IMR-90 (cell line): ENCODE results near the gene COL24A1. TPM values are rescaled to one million over a fixed set of nuclear protein-coding genes. Genes with fewer than 3 reads are reported as not detected.

ENCODE experiments used
- ATAC-seq: fragments of 200-7000 bp; cut with Tn5 transposase; 2 replicates; pipeline ENCODE4 v1.9.1; 2020; ENCODE audit warnings: low read depth, mild to moderate bottlenecking, moderate library complexity
- BruUV-seq: library from RNA; stranded (reverse); fragments of 400-500 nt; replicated peaks from 2 replicates; lab custom pipeline; 2021; lab: Mats Ljungman, UMichigan
- CTCF ChIA-PET: fragments of 300-600 bp; formaldehyde crosslinking; extraction: SDS; loops from one replicate; lab custom pipeline; 2021; ENCODE audit warnings: antibody characterized with exemption; lab: Yijun Ruan, JAX
- POLR2A ChIA-PET: fragments of 300-600 bp; sonication (Branson Sonifier 250); formaldehyde crosslinking; loops from one replicate; lab custom pipeline; 2022; ENCODE audit warnings: antibody characterized with exemption; ENCODE audit not compliant: unreplicated experiment; lab: Charles Lee
- DNase-seq: peaks from one replicate; pipeline ENCODE4 v3.0.0; 2013
- H2AFZ ChIP-seq: replicated peaks from 2 replicates; pipeline ENCODE3; 2013; ENCODE audit warnings: low read length, mild to moderate bottlenecking; ENCODE audit not compliant: poor library complexity
- H2AK5ac ChIP-seq: 2 replicates; pipeline ENCODE4 v1.6.1; 2013; ENCODE audit warnings: low read depth, low read length, inconsistent platforms
- H2AK9ac ChIP-seq: replicated peaks from 2 replicates; pipeline ENCODE3; 2013; ENCODE audit warnings: mild to moderate bottlenecking, low read depth, low read length, moderate library complexity; ENCODE audit not compliant: poor library complexity
- H2BK120ac ChIP-seq: 2 replicates; pipeline ENCODE4 v1.6.1; 2013; ENCODE audit warnings: low read depth, low read length, inconsistent platforms
- H2BK15ac ChIP-seq: 3 replicates; pipeline ENCODE4 v1.6.1; 2013; ENCODE audit warnings: low read depth, low read length, inconsistent platforms
- H2BK20ac ChIP-seq: 2 replicates; pipeline ENCODE4 v1.6.1; 2013; ENCODE audit warnings: low read depth, mild to moderate bottlenecking, inconsistent platforms, low read length, moderate library complexity
- H2BK5ac ChIP-seq: 2 replicates; pipeline ENCODE4 v1.6.1; 2013; ENCODE audit warnings: mild to moderate bottlenecking, low read depth, low read length, inconsistent platforms; ENCODE audit not compliant: poor library complexity, severe bottlenecking
- H3K14ac ChIP-seq: replicated peaks from 2 replicates; pipeline ENCODE4 v1.6.1; 2013; ENCODE audit warnings: low read depth, low read length, inconsistent platforms
- H3K18ac ChIP-seq: 2 replicates; pipeline ENCODE4 v1.6.1; 2013; ENCODE audit warnings: low read depth, low read length, control low read depth
- H3K23ac ChIP-seq: 2 replicates; pipeline ENCODE4 v1.6.1; 2013; ENCODE audit warnings: low read depth, low read length, inconsistent platforms
- H3K27ac ChIP-seq: 2 replicates; pipeline ENCODE4 v1.5.1; 2013; ENCODE audit warnings: mild to moderate bottlenecking, control low read depth, low read length; ENCODE audit not compliant: insufficient read depth
- H3K27me3 ChIP-seq: 2 replicates; pipeline ENCODE4 v1.6.1; 2013; ENCODE audit warnings: low read length; ENCODE audit not compliant: control insufficient read depth, insufficient read depth
- H3K36me3 ChIP-seq: 2 replicates; pipeline ENCODE4 v1.6.1; 2013; ENCODE audit warnings: low read length, mixed read lengths; ENCODE audit not compliant: control insufficient read depth, insufficient read depth
- H3K4ac ChIP-seq: 2 replicates; pipeline ENCODE4 v1.6.1; 2013; ENCODE audit warnings: low read depth, low read length, inconsistent platforms
- H3K4me1 ChIP-seq: 2 replicates; pipeline ENCODE4 v1.6.1; 2013; ENCODE audit warnings: low read length, mixed read lengths; ENCODE audit not compliant: control insufficient read depth, insufficient read depth
- H3K4me2 ChIP-seq: 2 replicates; pipeline ENCODE4 v1.6.1; 2013; ENCODE audit warnings: low read depth, mild to moderate bottlenecking, control low read depth, low read length, moderate library complexity
- H3K4me3 ChIP-seq: 2 replicates; pipeline ENCODE4 v1.5.1; 2013; ENCODE audit warnings: low read depth, mild to moderate bottlenecking, control low read depth, low read length, moderate library complexity; ENCODE audit not compliant: insufficient read depth
- H3K56ac ChIP-seq: 2 replicates; pipeline ENCODE4 v1.6.1; 2013; ENCODE audit warnings: low read length, inconsistent platforms; ENCODE audit not compliant: insufficient read depth; ENCODE audit errors: extremely low read depth
- H3K79me1 ChIP-seq, 2 experiments: 2 replicates each; pipeline ENCODE4 v1.6.1; 2013; ENCODE audit warnings: low read length in 2 of 2, inconsistent platforms in 1 of 2, low read depth in 1 of 2
- H3K9ac ChIP-seq: 2 replicates; pipeline ENCODE4 v1.6.1; 2013; ENCODE audit warnings: low read depth, low read length, control low read depth
- H3K9me1 ChIP-seq: 2 replicates; pipeline ENCODE4 v1.6.1; 2013; ENCODE audit warnings: low read length, inconsistent platforms; ENCODE audit not compliant: insufficient read depth
- H3K9me3 ChIP-seq: 2 replicates; pipeline ENCODE4 v1.6.1; 2013; ENCODE audit warnings: low read length; ENCODE audit not compliant: control insufficient read depth, insufficient read depth
- H4K20me1 ChIP-seq: 2 replicates; pipeline ENCODE4 v1.6.1; 2013; ENCODE audit warnings: low read length, inconsistent platforms; ENCODE audit not compliant: insufficient read depth
- H4K5ac ChIP-seq: 2 replicates; pipeline ENCODE4 v1.6.1; 2013; ENCODE audit warnings: mild to moderate bottlenecking, low read depth, low read length, control low read depth
- H4K8ac ChIP-seq, 2 experiments: 2 replicates each; pipeline ENCODE4 v1.6.1; 2013; ENCODE audit warnings: low read depth in 2 of 2, low read length in 2 of 2, control low read depth in 1 of 2, inconsistent platforms in 1 of 2
- H4K91ac ChIP-seq: 2 replicates; pipeline ENCODE4 v1.6.1; 2013; ENCODE audit warnings: low read depth, low read length, inconsistent platforms; ENCODE audit not compliant: insufficient read depth
- BHLHE40 ChIP-seq: fragments of 150-350 bp; IDR thresholded peaks from 2 replicates; pipeline ENCODE4 v1.6.1; 2016; ENCODE audit warnings: mild to moderate bottlenecking, low read depth, low read length
- CEBPB ChIP-seq: IDR thresholded peaks from 2 replicates; pipeline ENCODE4 v1.6.1; 2012; ENCODE audit warnings: low read depth, low read length, improper control_type of control experiment
- CHD1 ChIP-seq: IDR thresholded peaks from 2 replicates; pipeline ENCODE4 v1.6.1; 2012; ENCODE audit warnings: low read depth, low read length, improper control_type of control experiment
- CTCF ChIP-seq: conservative IDR thresholded peaks from 2 replicates; pipeline ENCODE4 v1.5.1; 2012; ENCODE audit warnings: mild to moderate bottlenecking, low read depth, low read length, improper control_type of control experiment
- ELK1 ChIP-seq: fragments of 150-350 bp; IDR thresholded peaks from 2 replicates; pipeline ENCODE4 v1.6.1; 2016; ENCODE audit warnings: low read depth, mild to moderate bottlenecking, low read length, moderate library complexity, borderline replicate concordance
- FOS ChIP-seq: fragments of 150-350 bp; IDR thresholded peaks from 2 replicates; pipeline ENCODE4 v1.6.1; 2016; ENCODE audit warnings: low read depth, low read length
- MAFK ChIP-seq: IDR thresholded peaks from 2 replicates; pipeline ENCODE4 v1.6.1; 2012; ENCODE audit warnings: low read depth, low read length, improper control_type of control experiment
- MAZ ChIP-seq: IDR thresholded peaks from 2 replicates; pipeline ENCODE4 v1.6.1; 2012; ENCODE audit warnings: low read depth, mild to moderate bottlenecking, low read length, improper control_type of control experiment, moderate library complexity, borderline replicate concordance
- MXI1 ChIP-seq: IDR thresholded peaks from 2 replicates; pipeline ENCODE4 v1.6.1; 2012; ENCODE audit warnings: low read depth, mild to moderate bottlenecking, low read length, moderate library complexity, borderline replicate concordance
- NFE2L2 ChIP-seq: fragments of 150-350 bp; IDR thresholded peaks from 2 replicates; pipeline ENCODE4 v1.6.1; 2016; ENCODE audit warnings: low read depth, mild to moderate bottlenecking, low read length
- POLR2A ChIP-seq: IDR thresholded peaks from 2 replicates; pipeline ENCODE4 v1.6.1; 2012; ENCODE audit warnings: mild to moderate bottlenecking, low read depth, low read length
- RAD21 ChIP-seq: IDR thresholded peaks from 2 replicates; pipeline ENCODE4 v1.6.1; 2012; ENCODE audit warnings: low read length, improper control_type of control experiment
- RFX5 ChIP-seq: IDR thresholded peaks from 2 replicates; pipeline ENCODE4 v1.8.0; 2012; ENCODE audit warnings: low read depth, mild to moderate bottlenecking, low read length, moderate library complexity
- SMC3 ChIP-seq: fragments of 150-350 bp; IDR thresholded peaks from 2 replicates; pipeline ENCODE4 v1.6.1; 2016; ENCODE audit warnings: low read depth, mild to moderate bottlenecking, antibody characterized with exemption, low read length, moderate library complexity
- USF2 ChIP-seq: fragments of 150-350 bp; IDR thresholded peaks from 2 replicates; pipeline ENCODE4 v1.6.1; 2017; ENCODE audit warnings: mild to moderate bottlenecking, antibody characterized with exemption, low read length, low read depth
- WGBS, 2 experiments: methylation state at CpG; one replicate each; pipeline versions ENCODE4 v1.1.5 to v1.1.7; 2013; ENCODE audit warnings: missing lambda C conversion rate in 2 of 2; ENCODE audit not compliant: insufficient read length in 1 of 2; ENCODE audit errors: extremely low coverage in 2 of 2; 5-methylcytosine and 5-hydroxymethylcytosine counted together
- dilution Hi-C: fragments of 300-500 bp; cut with HindIII; formaldehyde crosslinking; loops from one replicate; pipeline ENCODE4 v1.14.3; 2018; ENCODE audit warnings: low sequenced_read_pairs; ENCODE audit not compliant: unreplicated experiment
- in situ Hi-C: fragments of 300-500 bp; cut with MboI; formaldehyde crosslinking; loops from 3 replicates; pipeline ENCODE4 v1.14.3; 2019; ENCODE audit warnings: low sequenced_read_pairs, inconsistent platforms, mixed read lengths
- intact Hi-C: fragments of 100-400 bp; cut with micrococcal nuclease; formaldehyde crosslinking; loops from 2 replicates; pipeline ENCODE4 v1.10.0; 2022
- polyA plus RNA-seq, 3 experiments: library from polyadenylated mRNA; depleted of rRNA; stranded (reverse); fragments of >200 nt; gene quantifications; 2 replicates each; pipeline ENCODE4 v1.2.3, GENCODE V29; 2012; ENCODE audit warnings: low replicate concordance in 1 of 3
- total RNA-seq: library from RNA; depleted of rRNA; stranded (reverse); fragments of >200 nt; gene quantifications from 2 replicates; pipeline ENCODE4 v1.2.3, GENCODE V29; 2012

Gene COL24A1
- total and polyA plus RNA-seq, 2 of the 4 experiments (the other 2 are of a cell fraction): 1.4 to 2.2 TPM

GRCh38 chr1:86061551-86061990, 95.0 kb downstream of the COL24A1 start:
- Histone ChIP-seq H3K27me3 (no peaks in the 10 kb centered on the region), H3K4me3 (no peak overlapping the region), H3K14ac (no peak overlapping the region), H2BK20ac (no peak overlapping the region), H4K5ac (no peak overlapping the region), H2AK9ac (no peak overlapping the region), H3K9ac (no peak overlapping the region), H3K9me1 (peaks cover 3% of the 10 kb centered on the region; the same call in 1 of the 2 replicates), H3K18ac (no peak overlapping the region), H3K23ac (no peak overlapping the region), H4K91ac (no peak overlapping the region), H2BK15ac (no peak overlapping the region), H4K8ac (no peak overlapping the region), H2AK5ac (no peak overlapping the region), H3K79me1 (no peaks in the 10 kb centered on the region), H3K36me3 (no peaks in the 10 kb centered on the region), H3K4me1 (peaks cover 6% of the 10 kb centered on the region), H3K56ac (no peak overlapping the region), H3K4ac (no peak overlapping the region; the same call in 1 of the 2 replicates), H2BK5ac (peak overlapping the region; percentile 31), H4K20me1 (no peaks in the 10 kb centered on the region), H3K4me2 (no peak overlapping the region), H3K27ac (no peak overlapping the region), H3K9me3 (no peaks in the 10 kb centered on the region), H2AFZ (no peak overlapping the region), H2BK120ac (no peak overlapping the region)
- dilution Hi-C loops: no loop called here
- no peak for TF ChIP-seq CEBPB
- no peak for TF ChIP-seq ELK1
- TF ChIP-seq RAD21: no peak
- no peak for TF ChIP-seq RFX5
- no peak for TF ChIP-seq MXI1
- no peak for TF ChIP-seq BHLHE40
- TF ChIP-seq SMC3: no peak
- TF ChIP-seq MAZ: no peak
- TF ChIP-seq NFE2L2: no peak
- no peak for TF ChIP-seq MAFK
- no peak for TF ChIP-seq CHD1
- no peak for TF ChIP-seq CTCF
- no peak for TF ChIP-seq USF2
- TF ChIP-seq POLR2A: no peak
- no peak for TF ChIP-seq FOS
- no CpG with 5 or more reads among the region's 2 CpGs for WGBS, 2 experiments
- ChIA-PET POLR2A (no interaction called here), CTCF (interaction anchor here (0.6 kb wide), 1 partner anchor 12 kb away, joined by 3 read pairs; no protein-coding TSS in a partner anchor)
- intact Hi-C loops: no loop called here
- DNase-seq (peak; percentile 50), ATAC-seq (peak; percentile 65)
- BruUV-seq: no TSS peak
- in situ Hi-C loops: no loop called here
